Stimulated activated naive CD8-positive, alpha-beta T cell treated with anti-CD3 and anti-CD28 coated beads, Interleukin-15, Interleukin-2, amounts not matched to agents 100 ng/mL and 50 ng/mL, for 24 hours (primary cell): Measurements from ENCODE around the gene BHLHE40.
A peak's percentile ranks its signal among the peaks of the same experiment; 100 is the strongest.
"Not testable (repeated sequence)": the region's sequence is repeated elsewhere in the genome, so short reads cannot be mapped to it uniquely, and the experiment has no call there.

Experiments used
- H3K27ac Mint-ChIP-seq: one replicate; pipeline ENCODE4 v1.8.0; 2021; ENCODE audit warnings: mild to moderate bottlenecking, mixed read lengths
- H3K27me3 Mint-ChIP-seq: one replicate; pipeline ENCODE4 v1.8.0; 2021; ENCODE audit warnings: mixed read lengths
- H3K36me3 Mint-ChIP-seq: one replicate; pipeline ENCODE4 v1.8.0; 2021; ENCODE audit warnings: low read depth, mixed read lengths
- H3K4me1 Mint-ChIP-seq: one replicate; pipeline ENCODE4 v1.8.0; 2021; ENCODE audit warnings: low read depth, mixed read lengths
- H3K4me3 Mint-ChIP-seq: one replicate; pipeline ENCODE4 v1.8.0; 2021; ENCODE audit warnings: mild to moderate bottlenecking, mixed read lengths
- H3K9me3 Mint-ChIP-seq: one replicate; pipeline ENCODE4 v1.8.0; 2021; ENCODE audit warnings: mixed read lengths

Gene BHLHE40

GRCh38 chr3:4950948-4951347, 28.3 kb upstream of the BHLHE40 start:
- no peaks in the 10 kb centered on the region for H3K9me3 Mint-ChIP-seq
- peaks cover 13% of the 10 kb centered on the region for H3K4me1 Mint-ChIP-seq
- H3K27me3 Mint-ChIP-seq, result no peaks in the 10 kb centered on the region
- H3K36me3 Mint-ChIP-seq, result no peaks in the 10 kb centered on the region
- H3K27ac Mint-ChIP-seq, result no peak overlapping the region
- H3K4me3 Mint-ChIP-seq, result no peak overlapping the region

- no peaks in the 10 kb centered on the region for H3K36me3 Mint-ChIP-seq
- peaks cover under 1% of the 10 kb centered on the region for H3K9me3 Mint-ChIP-seq
- no peaks in the 10 kb centered on the region for H3K27me3 Mint-ChIP-seq
- no peak overlapping the region for H3K4me3 Mint-ChIP-seq
- peaks cover 4% of the 10 kb centered on the region for H3K4me1 Mint-ChIP-seq
- H3K27ac Mint-ChIP-seq, result no peak overlapping the region
These were observed 26.1 kb upstream of the BHLHE40 start for GRCh38 chr3:4953119-4953518.

- Mint-ChIP-seq H3K36me3 (peaks cover 7% of the 10 kb centered on the region), H3K4me1 (no peaks in the 10 kb centered on the region), H3K27ac (no peak overlapping the region), H3K4me3 (no peak overlapping the region), H3K27me3 (no peaks in the 10 kb centered on the region), H3K9me3 (peaks cover 11% of the 10 kb centered on the region)
These were observed 24.8 kb upstream of the BHLHE40 start for GRCh38 chr3:4954256-4955000.

GRCh38 chr3:4956099-4956498, 23.1 kb upstream of the BHLHE40 start:
- no peaks in the 10 kb centered on the region for H3K27me3 Mint-ChIP-seq
- H3K4me3 Mint-ChIP-seq, result no peak overlapping the region
- H3K27ac Mint-ChIP-seq, result no peak overlapping the region
- no peaks in the 10 kb centered on the region for H3K4me1 Mint-ChIP-seq
- peaks cover 14% of the 10 kb centered on the region for H3K9me3 Mint-ChIP-seq
- H3K36me3 Mint-ChIP-seq, result peaks cover 7% of the 10 kb centered on the region

- no peaks in the 10 kb centered on the region for H3K4me1 Mint-ChIP-seq
- peaks cover 7% of the 10 kb centered on the region for H3K36me3 Mint-ChIP-seq
- H3K9me3 Mint-ChIP-seq, result peaks cover 14% of the 10 kb centered on the region
- H3K4me3 Mint-ChIP-seq, result no peak overlapping the region
- H3K27me3 Mint-ChIP-seq, result no peaks in the 10 kb centered on the region
- no peak overlapping the region for H3K27ac Mint-ChIP-seq
These were observed 22.5 kb upstream of the BHLHE40 start for GRCh38 chr3:4956738-4957137.

- H3K4me3 Mint-ChIP-seq, result no peak overlapping the region
- no peaks in the 10 kb centered on the region for H3K4me1 Mint-ChIP-seq
- peaks cover 14% of the 10 kb centered on the region for H3K9me3 Mint-ChIP-seq
- no peak overlapping the region for H3K27ac Mint-ChIP-seq
- no peaks in the 10 kb centered on the region for H3K27me3 Mint-ChIP-seq
- H3K36me3 Mint-ChIP-seq, result peaks cover 7% of the 10 kb centered on the region
These were observed 21.3 kb upstream of the BHLHE40 start for GRCh38 chr3:4957978-4958377.

- Mint-ChIP-seq H3K27ac (no peak overlapping the region), H3K27me3 (no peaks in the 10 kb centered on the region), H3K9me3 (peaks cover 14% of the 10 kb centered on the region), H3K4me1 (no peaks in the 10 kb centered on the region), H3K36me3 (peaks cover 7% of the 10 kb centered on the region), H3K4me3 (no peak overlapping the region)
These were observed 20.1 kb upstream of the BHLHE40 start for GRCh38 chr3:4959180-4959579.

- H3K4me1 Mint-ChIP-seq, result peaks cover 12% of the 10 kb centered on the region
- H3K27me3 Mint-ChIP-seq, H3K27ac Mint-ChIP-seq, H3K36me3 Mint-ChIP-seq, H3K4me3 Mint-ChIP-seq: not testable (repeated sequence)
- H3K9me3 Mint-ChIP-seq, result peaks cover 16% of the 10 kb centered on the region
These were observed 17.4 kb upstream of the BHLHE40 start for GRCh38 chr3:4961865-4962264.

- no peaks in the 10 kb centered on the region for H3K27me3 Mint-ChIP-seq
- no peak overlapping the region for H3K4me3 Mint-ChIP-seq
- peaks cover 14% of the 10 kb centered on the region for H3K36me3 Mint-ChIP-seq
- H3K27ac Mint-ChIP-seq, result no peak overlapping the region
- H3K4me1 Mint-ChIP-seq, result peaks cover 16% of the 10 kb centered on the region
- peaks cover 27% of the 10 kb centered on the region for H3K9me3 Mint-ChIP-seq
These were observed 15.3 kb upstream of the BHLHE40 start for GRCh38 chr3:4963669-4964570.

GRCh38 chr3:4966006-4966405, 13.2 kb upstream of the BHLHE40 start:
- peaks cover 11% of the 10 kb centered on the region for H3K36me3 Mint-ChIP-seq
- not testable (repeated sequence) for H3K27me3 Mint-ChIP-seq, H3K27ac Mint-ChIP-seq, H3K4me3 Mint-ChIP-seq
- H3K9me3 Mint-ChIP-seq, result peaks cover 22% of the 10 kb centered on the region
- H3K4me1 Mint-ChIP-seq, result peaks cover 16% of the 10 kb centered on the region

- not testable (repeated sequence) for H3K4me3 Mint-ChIP-seq, H3K27ac Mint-ChIP-seq, H3K27me3 Mint-ChIP-seq
- H3K4me1 Mint-ChIP-seq, result peaks cover 16% of the 10 kb centered on the region
- H3K36me3 Mint-ChIP-seq, result peaks cover 11% of the 10 kb centered on the region
- peaks cover 21% of the 10 kb centered on the region for H3K9me3 Mint-ChIP-seq
These were observed 11.6 kb upstream of the BHLHE40 start for GRCh38 chr3:4967683-4968082.

- H3K27me3 Mint-ChIP-seq, H3K4me3 Mint-ChIP-seq, H3K27ac Mint-ChIP-seq: not testable (repeated sequence)
- peaks cover 21% of the 10 kb centered on the region for H3K9me3 Mint-ChIP-seq
- peaks cover 11% of the 10 kb centered on the region for H3K36me3 Mint-ChIP-seq
- H3K4me1 Mint-ChIP-seq, result peaks cover 35% of the 10 kb centered on the region
These were observed 7.8 kb upstream of the BHLHE40 start for GRCh38 chr3:4971437-4971836.

- Mint-ChIP-seq H3K27me3 (no peaks in the 10 kb centered on the region), H3K27ac (no peak overlapping the region)
These were observed 7.4 kb upstream of the BHLHE40 start for GRCh38 chr3:4971838-4972237.

GRCh38 chr3:4972652-4973643, 6.3 kb upstream of the BHLHE40 start:
- peaks cover 48% of the 10 kb centered on the region for H3K4me1 Mint-ChIP-seq
- peaks cover 7% of the 10 kb centered on the region for H3K36me3 Mint-ChIP-seq
- peak overlapping the region; percentile 15 for H3K27ac Mint-ChIP-seq
- no peaks in the 10 kb centered on the region for H3K27me3 Mint-ChIP-seq
- peaks cover 11% of the 10 kb centered on the region for H3K9me3 Mint-ChIP-seq
- H3K4me3 Mint-ChIP-seq, result no peak overlapping the region

More at GRCh38 chr3:4971838-4972237, 7.4 kb upstream of the BHLHE40 start:
- Mint-ChIP-seq H3K4me1 (peaks cover 37% of the 10 kb centered on the region), H3K4me3 (no peak overlapping the region), H3K36me3 (peaks cover 11% of the 10 kb centered on the region), H3K9me3 (peaks cover 20% of the 10 kb centered on the region)
